ENCODE results near the gene POU3F3.

Gene POU3F3

DNA sequence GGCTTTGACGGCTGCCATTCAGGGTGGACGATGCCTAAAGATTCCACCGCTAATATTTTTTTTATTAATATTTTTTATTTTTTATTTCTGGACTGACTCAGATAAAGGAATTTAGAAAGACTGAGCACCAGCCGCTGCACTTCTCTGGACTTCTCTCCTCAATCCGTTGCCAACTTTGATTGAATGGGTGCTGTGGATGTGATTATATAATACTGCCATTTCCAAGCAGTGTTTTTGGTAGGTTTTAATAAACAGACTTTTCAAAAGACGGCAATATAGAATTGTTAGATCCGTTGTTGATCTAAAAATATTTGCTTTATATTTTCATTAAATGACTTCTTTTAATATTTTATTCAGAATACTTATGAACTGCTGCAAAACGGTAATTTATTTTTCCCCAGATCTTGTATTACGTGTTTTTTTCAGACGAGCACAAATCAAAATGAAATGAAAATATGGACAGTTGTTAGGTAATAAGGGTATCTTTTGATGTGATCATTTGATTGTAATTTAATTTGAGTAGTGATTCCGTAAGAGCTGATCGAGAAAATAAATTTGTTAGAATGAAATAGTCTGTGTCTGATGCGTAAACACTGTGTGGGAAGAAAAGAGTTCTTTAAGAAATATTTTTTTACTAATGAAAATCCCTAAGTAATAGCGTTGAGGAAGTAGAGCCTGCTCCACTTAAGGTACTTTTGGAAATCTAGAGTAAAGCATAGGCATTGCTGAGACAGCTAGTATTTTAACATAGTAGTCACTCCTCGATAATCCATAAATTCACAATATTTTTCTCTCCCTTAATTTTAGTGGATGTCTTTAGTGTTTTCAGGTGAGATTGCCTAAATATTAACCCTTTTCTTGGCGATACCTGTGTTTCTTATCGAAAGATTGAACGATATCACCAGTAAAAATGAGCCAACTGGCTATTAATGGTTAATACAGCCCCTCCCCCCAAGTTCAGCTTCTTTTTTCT, 4.4 kb downstream of the POU3F3 start:
- TF ChIP-seq, protein P1, sequence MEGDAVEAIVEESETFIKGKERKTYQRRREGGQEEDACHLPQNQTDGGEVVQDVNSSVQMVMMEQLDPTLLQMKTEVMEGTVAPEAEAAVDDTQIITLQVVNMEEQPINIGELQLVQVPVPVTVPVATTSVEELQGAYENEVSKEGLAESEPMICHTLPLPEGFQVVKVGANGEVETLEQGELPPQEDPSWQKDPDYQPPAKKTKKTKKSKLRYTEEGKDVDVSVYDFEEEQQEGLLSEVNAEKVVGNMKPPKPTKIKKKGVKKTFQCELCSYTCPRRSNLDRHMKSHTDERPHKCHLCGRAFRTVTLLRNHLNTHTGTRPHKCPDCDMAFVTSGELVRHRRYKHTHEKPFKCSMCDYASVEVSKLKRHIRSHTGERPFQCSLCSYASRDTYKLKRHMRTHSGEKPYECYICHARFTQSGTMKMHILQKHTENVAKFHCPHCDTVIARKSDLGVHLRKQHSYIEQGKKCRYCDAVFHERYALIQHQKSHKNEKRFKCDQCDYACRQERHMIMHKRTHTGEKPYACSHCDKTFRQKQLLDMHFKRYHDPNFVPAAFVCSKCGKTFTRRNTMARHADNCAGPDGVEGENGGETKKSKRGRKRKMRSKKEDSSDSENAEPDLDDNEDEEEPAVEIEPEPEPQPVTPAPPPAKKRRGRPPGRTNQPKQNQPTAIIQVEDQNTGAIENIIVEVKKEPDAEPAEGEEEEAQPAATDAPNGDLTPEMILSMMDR (IDR thresholded peaks at IDR 0.05), result no peak
- H3K4me3 ChIP-seq, result no peak overlapping the region
- no peak for DNase-seq (ENCODE audit: low spot score)
- no peak overlapping the region for H3K27ac ChIP-seq

DNA sequence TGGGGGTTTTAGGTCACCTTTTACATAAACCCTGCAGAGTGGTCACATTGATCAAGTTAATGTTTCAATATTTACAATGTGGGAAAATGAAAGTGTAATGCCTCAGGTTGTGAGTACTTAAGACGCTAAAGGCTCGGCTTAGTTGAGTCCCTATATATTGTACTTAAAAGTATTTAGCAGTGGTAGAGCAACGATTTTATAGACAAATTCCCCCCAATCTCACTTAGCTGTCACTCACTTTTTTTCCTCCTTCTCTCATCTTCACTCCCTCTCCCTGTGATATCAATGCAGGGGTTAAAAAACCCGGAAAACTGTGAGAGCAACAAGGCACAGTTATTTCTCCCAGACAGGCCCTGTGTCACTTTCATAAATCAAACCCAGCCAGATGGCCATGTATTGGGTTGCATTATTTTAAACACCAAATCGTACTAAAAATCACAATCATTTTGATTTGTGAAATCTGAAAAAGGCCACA, 5.4 kb downstream of the POU3F3 start:
- DNase-seq (ENCODE audit: low spot score), result no peak
- Histone ChIP-seq H3K27ac (no peak overlapping the region), H3K4me3 (no peak overlapping the region)
- TF ChIP-seq, protein P1 (IDR thresholded peaks at IDR 0.05), result no peak

DNA sequence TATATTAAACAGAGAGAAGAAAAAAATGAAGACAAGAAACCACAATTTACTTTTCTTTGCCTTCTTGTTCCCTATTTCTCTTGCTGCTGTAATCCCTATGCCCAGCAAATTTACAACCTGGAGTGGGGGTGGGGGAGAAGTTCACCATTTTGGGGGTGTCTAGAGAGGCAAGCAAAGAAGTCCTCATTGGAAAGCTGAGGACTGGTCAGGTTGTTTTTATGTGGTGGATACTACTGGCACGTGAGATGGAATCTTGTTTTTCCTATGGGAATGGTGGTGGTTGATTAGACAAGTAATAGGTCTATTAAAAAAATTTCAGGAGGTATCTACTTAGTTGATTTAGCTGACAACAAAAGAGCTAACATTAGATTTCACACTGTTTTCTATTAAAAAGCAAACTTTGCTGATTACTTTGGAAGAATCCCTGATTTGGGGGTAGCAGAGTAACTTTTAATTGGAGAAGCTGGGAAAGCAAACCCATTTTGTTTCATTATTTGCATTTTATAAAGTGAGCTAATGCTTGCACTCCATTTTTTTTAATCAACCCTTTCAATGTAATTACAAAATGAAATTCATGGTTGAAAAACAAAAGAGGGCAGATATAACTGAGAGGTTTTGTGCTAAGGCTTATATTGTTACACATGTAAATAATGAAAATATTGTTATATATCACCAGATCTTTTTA, 6.0 kb downstream of the POU3F3 start:
- no peak for DNase-seq (ENCODE audit: low spot score)
- Histone ChIP-seq H3K27ac (no peak overlapping the region), H3K4me3 (no peak overlapping the region)
- TF ChIP-seq, protein P1 (IDR thresholded peaks at IDR 0.05), result no peak

DNA sequence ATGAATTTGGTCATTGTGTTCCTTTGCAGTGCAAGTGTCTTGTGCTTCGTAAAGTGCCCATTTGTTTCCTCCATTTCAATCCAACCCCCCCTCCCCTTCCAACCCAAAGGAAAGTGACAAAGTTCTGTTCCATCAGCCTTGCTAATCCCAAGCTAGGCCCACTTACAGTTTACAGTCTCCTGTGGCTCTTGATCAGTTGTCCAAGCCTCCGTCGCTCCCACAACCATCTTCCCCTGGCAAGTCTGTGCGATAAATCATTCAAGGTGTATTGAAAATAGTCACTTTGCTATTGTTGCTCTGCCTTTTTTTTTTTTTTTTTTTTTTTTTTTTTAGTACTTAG, 6.5 kb downstream of the POU3F3 start:
- DNase-seq (ENCODE audit: low spot score), result no peak
- TF ChIP-seq, protein P1 (IDR thresholded peaks at IDR 0.05), result no peak
- no peak overlapping the region for H3K27ac ChIP-seq
- no peak overlapping the region for H3K4me3 ChIP-seq

DNA sequence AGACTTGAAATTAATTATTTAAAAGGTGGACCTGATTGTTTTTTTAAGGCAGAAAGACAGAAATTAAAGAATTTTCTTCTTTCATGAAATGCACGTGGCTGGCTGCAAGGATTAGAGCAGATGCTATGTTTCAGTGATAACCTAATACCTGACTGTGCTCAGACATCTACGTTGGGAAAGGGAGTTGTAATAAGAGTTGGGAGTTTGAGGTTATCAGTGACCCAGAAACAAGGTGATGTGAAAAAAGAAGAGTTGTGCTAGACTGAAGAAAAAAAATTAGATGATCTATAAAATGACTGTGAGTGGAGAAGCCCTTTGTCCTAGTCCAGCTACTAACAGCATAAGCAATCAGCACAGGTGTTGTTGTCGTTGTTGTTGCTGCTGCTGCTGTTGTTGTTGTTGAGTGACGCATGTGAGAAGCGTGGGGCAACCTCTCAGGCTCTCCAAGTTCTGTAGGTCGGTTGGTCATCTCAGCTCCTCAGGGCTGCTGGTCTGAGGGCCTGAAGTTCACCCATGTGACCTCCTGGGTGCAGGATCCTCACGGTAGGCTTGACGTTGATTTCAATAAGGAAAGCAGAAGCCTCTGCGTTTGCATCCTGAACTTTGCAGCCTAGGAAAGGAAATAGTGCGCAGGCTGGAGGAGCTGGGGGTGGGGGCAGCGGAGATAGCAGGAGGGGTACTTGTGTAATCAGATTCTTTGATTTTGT, 7.6 kb downstream of the POU3F3 start:
- Histone ChIP-seq H3K4me3 (no peak overlapping the region), H3K27ac (no peak overlapping the region)
- TF ChIP-seq, protein P1 (IDR thresholded peaks at IDR 0.05), result no peak
- DNase-seq (ENCODE audit: low spot score), result no peak

DNA sequence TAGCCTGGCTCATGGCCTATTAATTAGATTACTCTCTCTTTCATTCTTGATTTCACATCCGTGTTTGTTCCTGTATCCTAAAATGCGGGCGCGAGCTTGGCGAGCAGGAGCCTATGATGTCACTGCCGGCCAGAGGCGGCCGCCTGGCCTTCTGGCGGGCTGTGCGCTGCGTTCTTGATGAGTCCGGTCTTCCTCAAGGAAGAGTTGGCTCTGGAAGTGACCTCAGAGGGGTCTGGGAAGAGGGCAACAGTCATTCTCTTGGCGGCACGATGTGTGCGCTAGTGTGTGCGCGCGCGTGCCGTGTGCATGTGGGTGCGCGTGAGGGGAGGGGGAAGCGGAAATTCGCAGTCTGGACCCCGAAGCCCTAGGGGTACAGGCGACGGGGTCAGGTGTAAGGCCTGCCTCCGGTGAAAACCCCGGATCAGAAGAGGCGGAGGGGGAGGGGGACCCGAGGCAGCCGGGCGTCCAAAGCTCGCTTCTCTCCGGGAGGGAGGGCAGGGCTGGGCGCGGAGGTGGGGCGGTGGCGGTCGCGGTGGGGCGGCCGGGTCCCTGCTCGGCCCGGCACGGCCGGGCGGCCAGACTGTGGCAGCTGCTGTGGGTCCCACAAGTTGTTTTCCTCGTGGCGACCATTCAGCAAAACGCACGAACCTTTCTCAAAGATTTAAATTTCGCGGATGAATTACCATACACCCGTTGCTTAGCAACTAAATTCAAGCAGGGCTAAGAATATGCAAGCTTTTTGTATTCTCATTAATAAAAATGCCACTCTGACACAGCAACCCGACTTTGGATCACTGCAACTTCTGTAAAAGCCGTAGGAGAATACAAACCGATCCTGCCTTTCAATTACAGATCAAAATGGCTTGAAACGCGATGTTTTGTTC, 8.4 kb downstream of the POU3F3 start:
- TF ChIP-seq, protein P1 (IDR thresholded peaks at IDR 0.05), result no peak
- no peak overlapping the region for H3K27ac ChIP-seq
- H3K4me3 ChIP-seq, result peak overlapping the region; percentile 31
- DNase-seq (ENCODE audit: low spot score), result no peak
